Duodenal mucosa (tissue), 2 donors: ENCODE measurements around the gene ELOB.
A peak's percentile ranks its signal among the peaks of the same experiment; 100 is the strongest.

Source experiments
- H3K27ac ChIP-seq: one replicate; pipeline ENCODE4 v1.7.0; 2013; ENCODE audit warnings: low read depth, low read length
- H3K27me3 ChIP-seq, 2 donors: one replicate each; pipeline ENCODE4 v1.7.0; 2013; ENCODE audit warnings: low read length in 2 of 2, control low read depth in 1 of 2; ENCODE audit not compliant: insufficient read depth in 2 of 2, control insufficient read depth in 1 of 2
- H3K36me3 ChIP-seq, 2 donors: one replicate each; pipeline ENCODE4 v1.7.0; 2013; ENCODE audit warnings: low read length in 2 of 2, control low read depth in 1 of 2; ENCODE audit not compliant: insufficient read depth in 2 of 2, control insufficient read depth in 1 of 2
- H3K4me1 ChIP-seq, 2 donors: one replicate each; pipeline ENCODE4 v1.7.0; 2013; ENCODE audit warnings: low read length in 2 of 2, control low read depth in 1 of 2; ENCODE audit not compliant: insufficient read depth in 2 of 2, control insufficient read depth in 1 of 2
- H3K4me3 ChIP-seq, 2 donors: one replicate each; pipeline ENCODE4 v1.7.0; 2013; ENCODE audit warnings: low read length in 2 of 2, low read depth in 1 of 2
- H3K9ac ChIP-seq, 2 donors: one replicate each; pipeline ENCODE4 v1.7.0; 2013; ENCODE audit warnings: low read length in 2 of 2, low read depth in 1 of 2
- H3K9me3 ChIP-seq, 2 donors: one replicate each; pipeline ENCODE4 v1.7.0; 2013; ENCODE audit warnings: low read length in 2 of 2, control low read depth in 1 of 2; ENCODE audit not compliant: control insufficient read depth in 1 of 2

Gene ELOB

GRCh38 chr16:2783581-2784357 lies 6.7 kb upstream of the ELOB start:
- Histone ChIP-seq H3K4me1 (peaks cover 6 to 17% of the 10 kb centered on the region in 2 donors), H3K27me3 (peaks cover 13 to 20% of the 10 kb centered on the region in 2 donors), H3K36me3 (no peaks in the 10 kb centered on the region), H3K9ac (no peak overlapping the region), H3K9me3 (no peaks in the 10 kb centered on the region), H3K4me3 (no peak overlapping the region), H3K27ac (no peak overlapping the region)

GRCh38 chr16:2782583-2783351 lies 5.7 kb upstream of the ELOB start:
- Histone ChIP-seq H3K36me3 (no peaks in the 10 kb centered on the region), H3K27me3 (peaks cover 13 to 17% of the 10 kb centered on the region in 2 donors), H3K9ac (no peak overlapping the region), H3K27ac (no peak overlapping the region), H3K9me3 (no peaks in the 10 kb centered on the region), H3K4me3 (no peak overlapping the region), H3K4me1 (peaks cover 13 to 25% of the 10 kb centered on the region in 2 donors)

DNA sequence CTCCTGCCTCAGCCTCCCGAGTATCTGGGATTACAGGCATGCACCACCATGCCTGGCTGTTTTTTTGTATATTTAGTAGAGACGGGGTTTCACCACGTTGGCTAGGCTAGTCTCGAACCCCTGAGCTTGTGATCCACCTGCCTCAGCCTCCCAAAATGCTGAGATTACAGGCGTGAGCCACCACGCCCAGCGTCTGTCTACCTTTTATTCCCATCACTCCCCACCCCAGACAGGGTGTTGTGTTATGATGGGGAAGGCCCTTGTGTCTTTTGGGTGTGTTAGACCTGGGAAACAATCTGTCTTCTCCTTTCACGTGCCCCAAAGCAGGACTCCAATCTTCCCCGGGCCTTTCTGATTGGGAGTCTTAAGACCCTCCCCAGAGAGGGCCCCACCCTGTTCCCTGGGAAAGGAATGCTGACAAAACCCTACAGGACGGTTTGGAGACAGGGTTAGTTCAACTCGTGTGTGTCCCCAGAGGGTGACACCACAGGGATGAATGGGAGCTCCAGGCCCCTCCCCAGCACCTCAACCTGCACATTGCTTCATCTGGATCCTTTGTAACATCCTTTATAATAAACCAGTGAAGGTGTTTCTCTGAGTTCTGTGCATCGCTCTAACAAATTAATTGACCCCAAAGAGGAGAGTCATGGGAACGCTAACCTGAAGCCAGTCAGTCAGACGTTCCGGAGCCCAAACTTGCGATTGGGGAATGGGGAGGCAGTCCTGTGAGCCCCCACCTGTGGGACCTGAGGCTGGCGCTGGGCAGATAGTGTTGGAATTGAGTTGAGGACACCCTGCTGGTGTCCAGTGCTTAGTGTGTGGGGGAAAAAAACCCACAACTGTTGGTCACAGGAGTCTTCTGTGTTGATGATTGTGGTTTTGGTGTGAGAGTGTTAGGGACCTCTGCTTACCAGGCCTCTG lies 3.2 kb upstream of the ELOB start:
- Histone ChIP-seq H3K27me3 (no peaks in the 10 kb centered on the region), H3K9me3 (no peaks in the 10 kb centered on the region), H3K4me1 (peaks cover 18 to 23% of the 10 kb centered on the region in 2 donors), H3K4me3 (no peak overlapping the region), H3K36me3 (no peaks in the 10 kb centered on the region), H3K27ac (no peak overlapping the region), H3K9ac (no peak overlapping the region)

DNA sequence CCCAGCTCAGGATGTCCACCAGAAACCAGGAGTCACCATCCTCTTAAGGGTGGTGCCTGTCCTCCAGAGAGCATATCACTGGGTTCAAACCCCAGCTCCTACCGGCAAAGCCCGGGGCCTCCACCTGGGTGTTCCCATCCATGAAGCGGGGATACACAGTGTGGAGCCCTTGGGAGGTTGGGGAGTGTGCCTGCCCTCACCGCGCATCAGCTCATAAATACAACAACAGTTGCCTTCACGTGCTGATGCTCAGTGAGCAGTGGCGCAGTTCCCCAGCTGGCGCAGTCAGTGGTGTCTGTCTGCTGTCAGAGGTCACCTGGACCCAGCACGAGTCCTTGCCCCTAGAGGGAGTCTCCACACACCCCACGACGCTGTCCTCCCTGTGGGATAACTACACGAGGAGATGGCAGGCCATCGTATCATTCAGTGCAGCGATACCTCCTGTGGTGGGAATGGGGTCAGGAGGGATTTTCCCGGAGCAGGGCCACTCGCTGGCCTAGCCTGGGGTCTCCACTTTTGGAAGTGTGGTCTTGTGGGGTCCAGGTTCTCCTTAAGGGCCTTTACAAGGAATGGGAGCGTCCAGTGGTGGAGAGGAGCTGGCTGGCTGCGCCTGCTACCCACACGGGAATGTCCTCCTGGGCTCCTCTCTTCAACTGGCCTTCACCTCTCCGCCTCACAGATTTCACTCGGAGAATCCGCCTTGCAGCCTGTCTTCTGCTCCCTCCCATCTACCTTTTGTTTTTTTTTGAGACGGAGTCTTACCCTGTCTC lies 2.3 kb upstream of the ELOB start:
- H3K27ac ChIP-seq = no peak overlapping the region
- H3K9me3 ChIP-seq = no peaks in the 10 kb centered on the region
- H3K36me3 ChIP-seq = peaks cover 6 to 7% of the 10 kb centered on the region in 2 donors
- no peaks in the 10 kb centered on the region for H3K27me3 ChIP-seq
- H3K9ac ChIP-seq = no peak overlapping the region
- H3K4me1 ChIP-seq = peaks cover 18 to 19% of the 10 kb centered on the region in 2 donors
- H3K4me3 ChIP-seq = no peak overlapping the region

- no peak overlapping the region for H3K27ac ChIP-seq
- peak overlapping the region in 1 of 2 donors; percentile 98 for H3K4me3 ChIP-seq
- no peaks in the 10 kb centered on the region for H3K27me3 ChIP-seq
- H3K36me3 ChIP-seq = peaks cover 8 to 15% of the 10 kb centered on the region in 2 donors
- no peaks in the 10 kb centered on the region for H3K9me3 ChIP-seq
- peaks cover 18 to 19% of the 10 kb centered on the region in 2 donors for H3K4me1 ChIP-seq
- peak overlapping the region; percentile 96 to 100 for H3K9ac ChIP-seq
Measured at GRCh38 chr16:2778630-2778958, 1.5 kb upstream of the ELOB start.

DNA sequence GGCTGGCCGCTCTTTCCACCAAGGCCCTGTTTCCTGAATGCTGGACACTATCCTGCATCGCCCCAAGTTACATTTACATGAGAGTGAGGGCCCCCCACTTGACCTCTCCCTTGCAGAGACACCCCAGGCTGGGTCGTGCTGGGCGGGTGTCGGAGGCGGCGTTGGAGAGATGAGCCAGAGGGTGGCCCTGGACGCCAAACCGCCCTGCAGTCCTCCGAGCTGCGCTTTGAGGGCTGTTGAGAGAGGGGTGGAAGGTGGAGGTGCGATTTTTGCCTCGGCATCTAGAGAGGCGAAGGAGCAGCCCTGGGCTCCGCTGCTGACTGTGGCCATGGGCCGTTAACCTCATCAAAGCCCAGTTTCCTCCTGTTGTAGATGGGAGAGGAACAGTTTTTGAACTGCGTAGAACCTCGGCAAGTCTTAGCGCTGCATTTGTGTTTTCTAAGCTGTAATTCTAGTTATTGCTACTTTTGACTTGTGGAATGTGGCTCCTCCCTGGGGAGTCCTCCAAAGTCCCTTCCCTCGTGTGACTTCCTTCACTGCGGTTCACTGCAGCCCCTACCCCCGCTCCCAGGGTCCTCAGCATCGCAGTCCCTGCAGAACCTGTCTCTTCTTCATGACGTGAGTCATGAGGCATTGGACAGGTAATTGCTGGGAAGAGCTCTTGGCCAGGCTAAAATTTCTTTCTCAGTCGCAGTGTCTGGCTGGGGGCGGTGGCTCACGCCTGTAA lies 986 bp upstream of the ELOB start:
- Histone ChIP-seq H3K9ac (peak overlapping the region; percentile 96 to 100), H3K27ac (peak overlapping the region; percentile 99), H3K9me3 (no peaks in the 10 kb centered on the region), H3K4me3 (peak overlapping the region; percentile 88 to 98), H3K36me3 (peaks cover 12 to 20% of the 10 kb centered on the region in 2 donors), H3K4me1 (peaks cover 18 to 19% of the 10 kb centered on the region in 2 donors), H3K27me3 (no peaks in the 10 kb centered on the region)

- H3K36me3 ChIP-seq = peaks cover 21 to 32% of the 10 kb centered on the region in 2 donors
- peak overlapping the region; percentile 74 to 75 for H3K4me3 ChIP-seq
- peak overlapping the region; percentile 58 to 84 for H3K9ac ChIP-seq
- peaks cover 18 to 19% of the 10 kb centered on the region in 2 donors for H3K4me1 ChIP-seq
- no peak overlapping the region for H3K27ac ChIP-seq
- no peaks in the 10 kb centered on the region for H3K9me3 ChIP-seq
- H3K27me3 ChIP-seq = no peaks in the 10 kb centered on the region
Measured at GRCh38 chr16:2776500-2777139, 460 bp downstream of the ELOB start.

DNA sequence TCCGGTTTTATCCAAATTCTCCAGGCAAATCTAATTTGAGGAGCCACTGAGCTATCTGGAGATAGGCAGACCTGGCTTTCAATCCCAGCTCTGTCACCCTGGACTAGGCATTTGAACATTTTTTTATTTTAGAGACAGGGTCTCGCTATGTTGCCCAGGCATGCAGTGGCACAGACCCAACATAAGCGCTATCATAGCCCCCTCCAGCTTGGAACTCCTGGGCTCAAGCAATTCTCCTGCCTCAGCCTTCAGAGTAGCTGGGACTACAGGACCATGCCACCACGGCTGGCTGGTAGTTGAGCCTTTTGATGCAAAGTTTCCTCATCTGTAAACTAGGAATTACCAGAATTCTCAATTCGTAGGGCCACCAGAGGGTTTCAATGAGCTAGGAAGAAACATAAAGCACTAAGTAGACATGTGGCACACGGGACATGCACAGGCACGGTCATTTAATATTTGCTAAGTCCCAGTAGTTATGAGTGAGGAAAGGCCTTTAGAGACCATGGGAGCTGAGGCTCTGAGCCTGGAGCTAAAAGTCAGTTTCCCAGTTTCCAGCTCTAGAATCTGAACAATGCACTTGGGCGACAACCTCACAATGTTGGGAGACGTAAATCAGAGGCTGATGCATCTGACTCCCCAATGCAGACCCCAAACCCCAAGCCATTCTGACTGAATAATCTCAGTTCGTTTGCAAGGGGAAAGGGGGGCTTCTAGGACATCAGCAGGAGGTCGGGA lies 1.1 kb downstream of the ELOB start:
- Histone ChIP-seq H3K4me1 (peaks cover 18 to 19% of the 10 kb centered on the region in 2 donors), H3K9ac (peak overlapping the region; percentile 58 to 84), H3K27ac (no peak overlapping the region), H3K27me3 (no peaks in the 10 kb centered on the region), H3K9me3 (no peaks in the 10 kb centered on the region), H3K36me3 (peaks cover 26 to 39% of the 10 kb centered on the region in 2 donors), H3K4me3 (peak overlapping the region; percentile 74 to 75)
